ENCODE measurements around the gene FBXO21. TPM values are rescaled to one million over a fixed set of nuclear protein-coding genes. Genes with fewer than 3 reads are reported as not detected.
"Not testable (repeated sequence)": the region's sequence is repeated elsewhere in the genome, so short reads cannot be mapped to it uniquely, and the experiment has no call there.

Gene FBXO21
- total RNA-seq, 2 donors from 2014 or later: 179 to 412 TPM

DNA sequence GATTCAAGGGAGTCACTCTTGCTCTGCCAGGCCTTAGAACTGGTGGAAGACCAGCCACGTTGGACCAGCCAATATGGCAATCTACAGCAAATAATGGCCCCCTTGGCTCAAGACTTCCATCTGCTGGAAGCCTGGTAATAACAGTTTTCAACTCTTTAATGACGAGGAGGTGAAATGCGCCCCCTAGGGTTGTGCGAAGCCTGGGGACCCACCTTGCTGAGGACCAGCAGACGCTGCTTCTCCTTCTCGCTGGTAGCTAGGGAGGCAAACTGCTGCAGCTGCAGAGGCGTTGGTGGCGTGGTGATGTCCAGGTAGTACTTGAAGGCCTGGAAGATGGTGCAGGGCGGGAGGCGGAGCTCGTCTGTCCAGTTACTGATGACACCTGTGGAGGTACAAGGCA is 41.5 kb upstream of the FBXO21 start:
- WGBS: 91% methylated on average over 11 of the region's 11 CpGs
- Histone ChIP-seq H3K36me3 (no peaks in the 10 kb centered on the region), H3K27ac (no peak overlapping the region), H3K4me1 (replicated peaks) (no peaks in the 10 kb centered on the region), H3K27me3 (replicated peaks; ENCODE audit: insufficient read depth) (no peaks in the 10 kb centered on the region), H3K4me3 (no peak overlapping the region), H3K9me3 (no peaks in the 10 kb centered on the region)
- TF ChIP-seq CTCF (IDR thresholded peaks at IDR 0.05) (no peak), POLR2A (IDR thresholded peaks at IDR 0.05) (no peak), POLR2AphosphoS5 (IDR thresholded peaks at IDR 0.05) (no peak)
- intact Hi-C loops (cut with DNase I): loop anchor here (10.0 kb wide), 1 partner anchor 353 kb away; no protein-coding TSS in a partner anchor
- no peak for DNase-seq (ENCODE audit: low spot score)

- no peak overlapping the region for H3K27ac ChIP-seq
- no peaks in the 10 kb centered on the region for H3K9me3 ChIP-seq
- 72% methylated on average over 2 of the region's 2 CpGs for WGBS
- intact Hi-C loops (cut with DNase I): no loop called here
- no peaks in the 10 kb centered on the region for H3K4me1 ChIP-seq (replicated peaks)
- no peaks in the 10 kb centered on the region for H3K27me3 ChIP-seq (replicated peaks; ENCODE audit: insufficient read depth)
- DNase-seq (ENCODE audit: low spot score): no peak
- no peak overlapping the region for H3K4me3 ChIP-seq
- TF ChIP-seq POLR2A (IDR thresholded peaks at IDR 0.05) (no peak), CTCF (IDR thresholded peaks at IDR 0.05) (no peak), POLR2AphosphoS5 (IDR thresholded peaks at IDR 0.05) (no peak)
- H3K36me3 ChIP-seq: no peaks in the 10 kb centered on the region
Measured at GRCh38 chr12:117228239-117228638, 38.0 kb upstream of the FBXO21 start.

- 57% methylated on average over 12 of the region's 12 CpGs for WGBS
- no peaks in the 10 kb centered on the region for H3K4me1 ChIP-seq (replicated peaks)
- no peak overlapping the region for H3K27ac ChIP-seq
- intact Hi-C loops (cut with DNase I): no loop called here
- no peak for TF ChIP-seq POLR2A (IDR thresholded peaks at IDR 0.05)
- no peak for TF ChIP-seq CTCF (IDR thresholded peaks at IDR 0.05)
- TF ChIP-seq POLR2AphosphoS5 (IDR thresholded peaks at IDR 0.05): no peak
- no peaks in the 10 kb centered on the region for H3K9me3 ChIP-seq
- no peak overlapping the region for H3K4me3 ChIP-seq
- H3K36me3 ChIP-seq: no peaks in the 10 kb centered on the region
- no peak for DNase-seq (ENCODE audit: low spot score)
- no peaks in the 10 kb centered on the region for H3K27me3 ChIP-seq (replicated peaks; ENCODE audit: insufficient read depth)
Measured at GRCh38 chr12:117227000-117227653, 36.9 kb upstream of the FBXO21 start.

GRCh38 chr12:117226505-117226904 is 36.2 kb upstream of the FBXO21 start:
- Histone ChIP-seq H3K4me1 (replicated peaks) (no peaks in the 10 kb centered on the region), H3K27me3 (replicated peaks; ENCODE audit: insufficient read depth) (no peaks in the 10 kb centered on the region), H3K27ac (no peak overlapping the region), H3K36me3 (no peaks in the 10 kb centered on the region), H3K4me3 (no peak overlapping the region), H3K9me3 (no peaks in the 10 kb centered on the region)
- WGBS: 88% methylated on average over 10 of the region's 10 CpGs
- no peak for DNase-seq (ENCODE audit: low spot score)
- no peak for TF ChIP-seq CTCF (IDR thresholded peaks at IDR 0.05)
- no peak for TF ChIP-seq POLR2A (IDR thresholded peaks at IDR 0.05)
- TF ChIP-seq POLR2AphosphoS5 (IDR thresholded peaks at IDR 0.05): no peak
- intact Hi-C loops (cut with DNase I): no loop called here

DNA sequence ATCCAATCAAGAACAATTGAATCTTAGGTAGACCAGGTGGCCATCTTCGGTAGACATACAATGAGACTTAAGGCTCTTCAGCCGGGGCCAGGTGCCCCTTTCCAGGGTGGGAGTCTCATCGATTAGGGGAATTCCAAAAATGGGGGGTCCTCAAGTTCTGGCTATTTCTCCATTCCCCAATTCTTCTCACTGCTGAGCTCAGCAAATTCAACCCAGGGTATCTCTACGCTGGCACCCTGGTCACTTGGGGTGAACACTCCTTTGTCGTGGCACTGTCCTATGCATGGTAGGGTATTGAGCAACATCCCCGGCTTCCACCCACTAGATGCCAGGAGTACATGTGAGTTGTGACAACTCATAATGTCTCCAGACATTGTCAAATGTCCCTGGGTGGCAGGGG is 34.9 kb upstream of the FBXO21 start:
- Histone ChIP-seq H3K36me3 (no peaks in the 10 kb centered on the region), H3K4me1 (replicated peaks) (no peaks in the 10 kb centered on the region), H3K9me3 (no peaks in the 10 kb centered on the region), H3K27me3 (replicated peaks; ENCODE audit: insufficient read depth) (no peaks in the 10 kb centered on the region), H3K4me3 (no peak overlapping the region), H3K27ac (no peak overlapping the region)
- TF ChIP-seq POLR2A (IDR thresholded peaks at IDR 0.05) (no peak), POLR2AphosphoS5 (IDR thresholded peaks at IDR 0.05) (no peak), CTCF (IDR thresholded peaks at IDR 0.05) (no peak)
- intact Hi-C loops (cut with DNase I): no loop called here
- DNase-seq (ENCODE audit: low spot score): no peak
- WGBS: 83% methylated on average over 6 of the region's 6 CpGs

DNA sequence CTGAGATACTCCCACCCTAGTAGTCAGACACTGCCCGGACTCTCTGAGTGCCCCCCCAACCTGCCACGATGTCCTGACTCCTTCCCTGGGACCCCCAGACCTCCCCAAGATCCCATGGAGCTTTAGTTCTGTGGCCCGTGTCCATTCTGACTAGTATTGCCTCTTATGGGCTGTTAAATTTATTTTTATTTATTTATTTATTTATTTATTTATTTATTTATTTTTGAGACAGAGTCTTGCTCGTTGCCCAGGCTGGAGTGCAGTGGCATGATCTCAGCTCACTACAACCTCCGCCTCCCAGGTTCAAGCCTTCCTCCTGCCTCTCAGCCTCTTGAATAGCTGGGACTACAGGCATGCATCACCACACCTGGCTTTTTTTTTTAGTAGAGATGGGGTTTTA is 30.7 kb upstream of the FBXO21 start:
- H3K27me3 ChIP-seq (replicated peaks; ENCODE audit: insufficient read depth); H3K9me3 ChIP-seq; H3K4me1 ChIP-seq (replicated peaks); H3K4me3 ChIP-seq; intact Hi-C loops (cut with DNase I); H3K36me3 ChIP-seq; H3K27ac ChIP-seq; DNase-seq (ENCODE audit: low spot score): not testable (repeated sequence)
- WGBS: 78% methylated on average over 5 of the region's 5 CpGs
